IPS DF 19.7 (cell line): ENCODE results near the gene MAGEB4.
"Not testable (repeated sequence)": the region's sequence is repeated elsewhere in the genome, so short reads cannot be mapped to it uniquely, and the experiment has no call there.

ENCODE experiments used
- DNase-seq: peaks from one replicate; pipeline ENCODE4 v3.0.0-alpha.2; 2013; ENCODE audit warnings: low read depth, low spot score

The MAGEB4 gene

GRCh38 chrX:30241724-30242415 lies at the start of gene MAGEB4:
Gene MAGEB4 (plus strand): TSS chrX:30242000. CDS start chrX:30242136, 136 bp downstream.
- DNase-seq, result no peak

GRCh38 chrX:30193910-30194309 lies 47.9 kb upstream of the MAGEB4 start:
- not testable (repeated sequence) for DNase-seq

DNA sequence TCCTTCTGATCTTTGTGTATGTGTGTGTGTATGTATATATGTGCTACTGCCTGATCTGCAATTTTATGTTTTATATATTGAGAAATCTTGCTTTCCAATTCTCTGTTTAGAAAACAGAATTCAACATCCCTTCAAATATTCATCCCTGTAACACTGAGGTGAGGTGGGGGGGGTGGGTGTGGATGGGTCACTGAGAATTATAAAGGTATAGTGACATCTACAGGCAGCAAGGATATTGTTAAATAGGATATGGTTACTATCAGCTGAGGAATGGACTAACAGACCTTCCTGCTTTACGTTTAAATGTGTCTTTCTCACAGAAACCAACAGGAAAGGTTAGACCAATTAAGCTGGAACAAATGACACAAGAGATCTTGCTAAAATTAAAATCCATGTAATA lies 45.5 kb upstream of the MAGEB4 start:
- no peak for DNase-seq

DNA sequence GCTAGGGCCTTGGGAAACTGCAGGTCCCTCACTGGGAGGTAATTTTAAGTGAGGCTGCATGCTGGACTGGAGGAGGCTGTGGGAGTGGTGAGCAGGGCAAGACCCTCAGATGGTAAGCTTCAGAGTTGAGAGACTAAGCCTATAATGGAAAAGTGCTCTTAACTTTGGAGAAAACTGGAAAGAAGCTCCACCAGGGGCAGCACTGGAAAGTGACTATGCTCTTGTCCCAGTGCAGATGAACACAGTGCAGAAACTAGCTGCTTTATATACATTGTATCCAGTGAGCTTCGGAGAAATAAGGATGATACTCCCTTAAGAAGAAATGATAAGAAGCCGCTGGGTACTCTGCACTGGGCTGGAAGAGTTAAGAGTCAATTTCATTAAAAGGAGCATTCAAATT lies 29.6 kb upstream of the MAGEB4 start:
- DNase-seq, result no peak

DNA sequence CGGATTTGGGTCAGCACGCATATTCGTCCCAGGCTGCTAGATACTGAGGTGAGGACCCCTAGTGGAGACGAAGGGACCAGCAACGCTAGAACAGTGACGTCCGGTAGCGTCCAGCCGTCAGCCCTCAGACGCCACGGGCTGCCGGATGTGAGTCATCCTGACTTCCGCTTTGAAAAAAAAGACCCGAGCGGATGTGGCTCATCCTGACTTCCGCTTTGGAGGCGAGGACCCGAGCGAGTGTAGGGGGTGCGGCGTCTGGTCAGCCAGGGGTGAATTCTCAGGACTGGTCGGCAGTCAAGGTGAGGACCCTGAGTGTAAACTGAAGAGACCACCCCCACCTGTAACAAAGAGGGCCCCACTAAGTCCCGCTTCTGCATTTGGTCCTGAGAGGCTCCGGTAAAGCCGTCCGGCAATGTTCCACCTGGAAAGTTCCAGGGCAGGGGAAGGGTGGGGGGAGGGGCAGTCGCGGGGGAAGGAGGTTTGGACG lies 26.4 kb upstream of the MAGEB4 start, which contains the start of gene MAGEB2:
MAGEB2 (plus strand) TSS at position 207 of the 487 bp plus-strand sequence. CDS start 3,018 bp downstream, outside the sequence.
- no peak for DNase-seq

GRCh38 chrX:30217465-30217864 lies 24.3 kb upstream of the MAGEB4 start:
- DNase-seq, result no peak

- no peak for DNase-seq
Measured at GRCh38 chrX:30219372-30219771, 22.4 kb upstream of the MAGEB4 start.

DNA sequence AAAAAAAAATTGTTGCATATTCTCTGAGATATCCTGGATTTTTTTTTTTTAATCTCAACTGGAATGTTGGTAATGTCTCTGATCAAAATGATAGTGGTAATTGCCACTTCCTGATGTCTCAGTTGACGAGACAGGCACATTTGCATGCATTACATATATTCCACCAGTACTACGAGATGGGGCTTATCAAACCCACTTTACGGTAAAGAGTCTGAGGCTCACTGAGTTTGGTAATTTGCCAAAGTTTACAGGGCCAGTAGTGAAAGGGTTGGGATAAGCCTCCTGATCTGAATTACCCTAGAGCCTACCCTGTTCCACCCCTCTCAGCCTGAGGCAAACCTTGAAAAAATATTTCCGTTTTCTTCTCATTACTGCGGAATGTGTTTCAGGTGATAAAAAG lies 21.1 kb upstream of the MAGEB4 start:
- no peak for DNase-seq

- no peak for DNase-seq
Measured at GRCh38 chrX:30224536-30224935, 17.3 kb upstream of the MAGEB4 start.

DNA sequence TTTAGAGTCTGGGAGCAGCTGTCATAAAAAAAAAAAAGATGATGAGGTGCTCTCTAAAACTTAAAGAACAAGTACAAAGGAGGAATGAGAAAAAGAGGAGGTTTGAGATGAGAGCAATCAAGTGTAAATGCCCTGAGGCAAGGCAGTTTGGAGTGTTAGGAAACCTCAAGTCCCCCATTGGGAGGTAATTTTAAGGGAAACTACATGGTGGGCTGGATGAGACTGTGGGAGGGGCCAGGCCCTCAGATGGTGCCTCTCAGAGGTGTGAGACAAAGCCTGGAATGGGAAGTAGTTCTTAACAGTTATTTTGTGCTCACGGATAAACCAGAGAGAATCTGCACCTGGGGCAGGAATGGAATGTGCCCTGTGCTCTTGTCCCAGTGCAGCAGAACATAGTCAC lies 13.3 kb upstream of the MAGEB4 start:
- no peak for DNase-seq

DNA sequence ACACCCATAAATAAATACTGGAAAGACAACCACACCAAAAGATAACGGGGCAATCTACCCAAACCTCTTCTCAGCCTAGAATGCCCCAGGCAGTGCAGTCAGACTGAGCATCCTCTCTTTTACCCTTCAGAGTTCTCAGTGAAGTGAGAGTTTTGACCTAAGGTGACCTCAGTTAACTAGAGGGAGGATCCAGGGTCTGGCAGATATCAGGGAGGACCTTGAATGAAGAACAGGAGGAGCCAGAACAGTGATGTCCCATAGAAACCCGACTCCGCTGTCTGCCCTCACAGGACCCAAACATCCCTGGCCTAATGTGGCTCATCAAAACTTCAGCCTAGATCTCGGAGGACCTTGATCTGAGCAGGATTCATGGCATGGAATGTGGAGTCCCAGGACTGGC lies 11.4 kb upstream of the MAGEB4 start, which contains the start of gene MAGEB3:
MAGEB3 (plus strand) TSS at position 263 of the 400 bp plus-strand sequence. CDS start 5,268 bp downstream, outside the sequence.
- no peak for DNase-seq

DNA sequence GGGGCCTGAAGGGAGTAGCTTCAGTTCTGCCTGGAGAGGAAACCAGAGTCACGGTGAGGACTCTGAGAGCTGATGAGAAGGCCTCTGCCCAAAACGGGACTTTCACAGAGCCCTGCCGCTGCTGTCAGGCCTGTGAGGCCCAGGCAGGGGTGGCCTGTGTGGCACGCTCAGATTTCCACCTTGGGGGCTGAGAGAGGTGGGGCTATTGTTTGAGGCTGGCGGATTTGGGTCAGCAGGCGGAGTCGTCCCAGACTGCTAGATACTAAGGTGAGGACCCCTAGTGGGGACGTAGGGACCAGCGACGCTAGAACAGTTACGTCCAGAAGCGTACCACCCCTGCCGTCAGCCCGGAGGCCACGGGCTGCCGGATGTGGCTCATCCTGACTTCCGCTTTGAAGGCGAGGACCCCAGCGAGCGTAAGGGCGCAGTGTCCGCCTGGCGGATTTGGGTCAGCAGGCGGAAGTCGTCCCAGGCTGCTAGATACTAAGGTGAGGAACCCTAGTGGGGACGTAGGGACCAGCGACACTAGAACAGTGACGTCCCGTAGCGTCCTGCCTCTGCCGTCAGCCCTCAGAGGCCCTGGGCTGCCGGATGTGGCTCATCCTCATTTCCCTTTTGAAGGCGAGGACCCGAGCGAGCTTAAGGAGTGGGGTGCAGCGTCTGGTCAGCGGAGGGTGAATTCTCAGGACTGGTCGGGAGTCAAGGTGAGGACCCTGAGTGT lies 5.1 kb downstream of the MAGEB4 start, which contains the start of gene MAGEB1:
MAGEB1 (plus strand) TSS at position 378 of the 721 bp plus-strand sequence. CDS start 3,348 bp downstream, outside the sequence.
- DNase-seq, result peak; percentile 28

GRCh38 chrX:30248854-30249253 lies 7.1 kb downstream of the MAGEB4 start:
- DNase-seq, result no peak

GRCh38 chrX:30253257-30253656 lies 11.5 kb downstream of the MAGEB4 start:
- no peak for DNase-seq

GRCh38 chrX:30259927-30260326 lies 18.1 kb downstream of the MAGEB4 start:
- DNase-seq, result no peak

- no peak for DNase-seq
Measured at GRCh38 chrX:30261012-30261411, 19.2 kb downstream of the MAGEB4 start.

DNA sequence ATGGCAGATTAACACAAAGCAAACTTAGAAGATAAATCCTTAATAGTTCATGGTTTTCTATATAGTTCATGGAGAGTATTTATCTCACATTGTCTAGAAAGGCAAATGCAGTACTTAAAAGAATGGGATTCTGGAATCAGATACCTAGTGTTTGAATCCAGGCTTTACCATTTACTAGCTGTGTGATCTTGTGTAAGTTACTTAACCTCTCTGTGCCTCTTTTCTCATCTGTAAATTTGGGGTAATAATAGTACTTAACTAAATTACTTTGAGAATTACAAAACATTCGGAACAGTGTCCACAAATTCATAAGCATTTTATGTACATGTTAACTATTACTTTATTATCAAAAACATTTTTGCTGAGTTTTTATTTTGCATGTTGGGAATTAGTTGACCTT lies 21.0 kb downstream of the MAGEB4 start:
- no peak for DNase-seq

DNA sequence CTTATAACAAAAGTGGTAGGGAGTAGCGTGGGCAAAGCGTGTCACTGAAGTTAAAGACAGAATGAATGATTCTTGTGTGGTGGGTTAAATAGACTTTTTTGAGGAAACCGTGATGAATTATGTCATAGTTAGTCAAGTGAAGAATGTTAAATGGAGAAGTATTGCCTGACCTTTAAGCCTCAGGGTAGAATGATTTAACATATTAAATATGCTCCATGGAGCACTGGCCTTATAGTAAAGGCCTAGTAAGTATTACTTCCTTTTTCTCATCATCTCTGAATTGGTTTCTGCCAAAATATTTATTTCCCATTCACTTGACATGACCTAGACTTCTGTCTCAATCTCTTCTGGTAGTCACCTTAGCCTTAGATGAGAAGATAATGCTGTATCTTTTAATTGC lies 28.8 kb downstream of the MAGEB4 start:
- DNase-seq, result no peak

- no peak for DNase-seq
Measured at GRCh38 chrX:30275498-30275897, 33.7 kb downstream of the MAGEB4 start.

DNA sequence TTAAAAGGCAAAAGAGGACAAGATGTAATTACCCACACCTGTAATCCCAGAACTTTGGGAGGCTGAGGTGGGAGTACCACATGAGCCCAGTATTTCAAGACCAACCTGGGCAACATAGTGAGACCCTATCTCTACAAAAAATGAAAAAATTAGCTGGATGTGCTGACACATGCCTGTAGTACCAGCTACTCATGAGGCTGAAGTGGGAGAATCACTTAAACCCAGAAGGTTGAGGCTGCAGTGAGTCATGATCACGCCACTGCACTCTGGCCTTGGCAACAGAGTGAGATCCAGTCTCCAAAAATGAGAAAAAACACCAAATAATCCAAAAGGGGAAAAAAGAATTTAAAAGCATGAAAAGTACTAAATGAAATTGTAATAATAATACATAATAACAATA lies 36.6 kb downstream of the MAGEB4 start:
- no peak for DNase-seq

GRCh38 chrX:30280428-30280827 lies 38.6 kb downstream of the MAGEB4 start:
- no peak for DNase-seq

- DNase-seq, result no peak
Measured at GRCh38 chrX:30282527-30282926, 40.7 kb downstream of the MAGEB4 start.
